HG03432 (cell line): ENCODE data around the gene IL21.
A peak's percentile ranks its signal among the peaks of the same experiment; 100 is the strongest.
"Not testable (repeated sequence)": the region's sequence is repeated elsewhere in the genome, so short reads cannot be mapped to it uniquely, and the experiment has no call there.

Experiments
- ATAC-seq: cut with Tn5 transposase; IDR thresholded peaks from one replicate; pipeline ENCODE4 v1.9.1; 2021; ENCODE audit warnings: mild to moderate bottlenecking, moderate library complexity; ENCODE audit not compliant: unreplicated experiment

Gene IL21

DNA sequence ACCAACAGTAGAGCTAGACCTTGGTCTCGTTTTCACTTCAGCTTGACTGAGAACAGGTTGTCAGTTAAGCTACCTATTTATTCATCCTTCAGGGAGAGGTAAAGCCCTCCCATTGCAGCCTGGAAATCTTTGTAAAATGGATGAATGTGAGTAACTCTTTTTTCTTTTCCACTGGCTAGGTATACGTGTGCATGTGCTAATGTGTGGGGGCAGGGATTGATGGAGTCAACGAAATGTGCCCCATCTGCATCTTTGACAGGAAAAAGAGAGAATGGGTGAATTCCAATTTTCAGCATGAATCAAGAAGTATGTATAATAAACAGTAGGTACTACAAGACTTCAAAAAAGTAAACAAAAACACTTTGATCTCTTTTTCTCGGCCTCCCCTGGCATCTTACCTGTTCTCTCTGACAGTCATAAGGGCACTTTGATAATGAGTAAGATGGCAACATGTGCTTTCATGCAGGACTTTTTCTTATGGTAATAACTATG lies at the start of gene IL21:
Gene IL21 (minus strand): TSS at position 51 of the 492 bp plus-strand sequence. CDS start 55 bp downstream, outside the sequence.
- no peak for ATAC-seq

DNA sequence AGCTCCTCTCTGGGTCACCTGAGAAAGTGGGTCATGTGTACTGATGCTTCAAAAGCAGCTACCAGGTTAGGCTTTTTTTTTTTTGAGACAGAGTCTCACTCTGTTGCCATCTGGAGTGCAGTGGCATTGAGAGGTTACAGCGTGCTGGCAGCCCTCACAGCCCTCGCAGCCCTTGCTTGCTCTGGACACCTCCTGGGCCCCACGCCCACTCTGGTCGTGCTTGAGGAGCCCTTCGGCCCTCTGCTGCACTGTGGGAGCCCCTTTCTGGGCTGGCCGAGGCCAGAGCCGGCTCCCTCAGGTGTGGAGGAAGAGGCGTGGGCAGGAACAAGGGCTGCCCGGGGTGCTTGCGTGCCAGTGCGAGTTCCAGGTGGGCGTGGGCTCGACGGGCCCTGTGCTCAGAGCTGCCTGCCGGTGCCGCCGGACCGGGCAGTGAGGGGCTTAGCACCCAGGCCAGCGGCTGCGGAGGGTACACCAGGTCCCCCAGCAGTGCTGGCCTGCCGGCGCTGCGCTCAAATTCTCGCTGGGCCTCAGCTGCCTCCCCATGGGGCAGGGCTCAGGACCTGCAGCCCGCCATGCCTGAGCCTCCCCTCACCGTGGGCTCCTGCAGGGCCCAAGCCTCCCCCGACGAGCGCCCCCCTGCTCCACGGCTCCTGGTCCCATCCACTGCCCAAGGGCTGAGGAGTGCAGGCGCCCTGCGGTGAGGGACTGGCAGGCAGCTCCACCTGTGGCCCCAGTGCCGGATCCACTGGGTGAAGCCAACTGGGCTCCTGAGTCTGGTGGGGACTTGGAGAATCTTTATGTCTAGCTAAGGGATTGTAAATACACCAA lies 49.3 kb upstream of the IL21 start:
- ATAC-seq = no peak

DNA sequence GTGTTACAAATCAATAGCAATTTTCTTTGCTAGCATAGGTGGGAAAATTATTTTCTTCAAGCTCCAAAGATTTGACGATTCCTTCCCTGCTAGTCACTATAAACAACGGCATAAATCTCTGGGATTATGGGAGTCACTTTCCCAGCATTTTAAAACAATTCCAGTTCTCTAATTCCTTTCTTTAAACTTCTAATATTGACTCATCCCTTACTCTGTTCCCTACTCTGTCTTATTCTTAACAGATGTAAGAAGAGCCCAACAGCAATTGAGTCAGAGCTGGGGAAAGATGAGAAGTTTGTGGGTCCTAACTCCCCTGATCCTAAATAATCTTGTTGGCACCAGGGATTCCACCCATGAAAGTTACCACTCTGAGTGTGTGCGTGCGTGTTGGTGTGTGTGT lies 47.4 kb upstream of the IL21 start:
- no peak for ATAC-seq

- no peak for ATAC-seq
These were observed 45.8 kb upstream of the IL21 start for GRCh38 chr4:122666527-122667245.

DNA sequence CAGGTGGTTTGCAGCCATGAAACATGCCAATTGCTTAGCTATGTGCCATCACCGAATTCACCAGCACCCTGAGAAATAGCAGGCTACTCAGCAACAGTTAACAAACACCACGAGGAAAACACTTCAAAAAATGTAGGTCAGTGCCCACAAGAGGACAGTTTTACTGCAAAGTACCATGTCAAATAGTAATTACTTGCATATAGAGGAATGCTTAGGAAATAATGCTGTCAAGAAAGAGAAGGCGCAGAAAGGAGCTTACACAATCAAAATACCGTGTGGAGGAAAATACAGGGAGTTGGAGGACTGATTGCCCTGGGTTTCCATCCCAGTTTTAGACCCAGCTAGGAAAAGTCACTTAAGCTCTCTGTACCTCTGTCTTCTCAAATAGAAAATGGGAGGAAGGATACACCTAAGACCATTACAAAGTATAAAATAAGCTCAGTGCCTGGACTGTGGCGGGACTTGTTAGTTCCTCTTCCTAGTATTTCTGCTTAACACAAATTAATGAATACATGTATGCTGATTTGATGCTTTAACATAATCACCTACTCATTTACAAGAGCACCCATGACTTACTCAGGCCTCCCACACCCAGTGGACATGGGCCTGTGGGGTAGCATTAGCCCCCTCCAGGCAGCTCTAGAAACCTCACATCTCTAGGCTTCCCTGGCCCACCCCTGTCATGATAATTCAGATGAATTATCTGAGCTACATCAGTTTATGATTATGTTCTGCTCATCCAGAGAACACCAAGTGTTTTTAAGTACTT lies 44.5 kb upstream of the IL21 start:
- no peak for ATAC-seq

DNA sequence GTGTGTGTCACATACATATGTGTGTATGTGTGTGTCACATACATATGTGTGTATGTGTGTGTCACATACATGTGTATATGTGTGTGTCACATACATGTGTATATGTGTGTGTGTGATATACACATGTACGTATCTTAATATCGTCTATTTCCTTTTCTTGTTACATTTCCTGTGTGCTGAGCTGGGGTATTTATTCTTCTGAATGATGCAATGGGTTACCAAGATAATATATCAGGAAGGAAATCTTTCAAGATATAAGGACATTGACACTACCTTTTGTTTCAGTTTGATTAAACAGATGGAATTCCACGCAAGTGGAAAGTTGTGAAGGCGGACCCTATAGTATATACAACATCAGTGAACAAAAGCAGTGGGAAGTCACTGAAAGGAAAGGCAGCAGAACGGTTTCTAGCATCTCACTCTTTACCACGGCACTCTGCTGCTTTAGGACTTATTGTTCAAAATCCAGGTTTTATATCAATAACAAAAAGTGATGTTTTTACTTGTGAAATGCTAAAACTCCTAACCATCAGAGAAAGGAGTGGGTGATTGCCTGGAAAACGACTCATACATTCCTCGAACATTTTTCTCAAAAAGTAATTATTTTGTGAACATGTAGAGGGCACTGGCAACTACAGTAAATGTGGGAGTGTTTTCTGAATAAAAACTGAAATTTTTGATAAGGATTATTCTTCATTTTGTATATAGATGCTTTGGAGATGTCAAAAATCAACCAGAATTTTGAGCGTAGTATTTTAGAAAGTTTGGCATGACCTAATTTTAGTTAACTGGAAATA lies 43.1 kb upstream of the IL21 start:
- ATAC-seq = no peak

- no peak for ATAC-seq
These were observed 42.4 kb upstream of the IL21 start for GRCh38 chr4:122663291-122663690.

DNA sequence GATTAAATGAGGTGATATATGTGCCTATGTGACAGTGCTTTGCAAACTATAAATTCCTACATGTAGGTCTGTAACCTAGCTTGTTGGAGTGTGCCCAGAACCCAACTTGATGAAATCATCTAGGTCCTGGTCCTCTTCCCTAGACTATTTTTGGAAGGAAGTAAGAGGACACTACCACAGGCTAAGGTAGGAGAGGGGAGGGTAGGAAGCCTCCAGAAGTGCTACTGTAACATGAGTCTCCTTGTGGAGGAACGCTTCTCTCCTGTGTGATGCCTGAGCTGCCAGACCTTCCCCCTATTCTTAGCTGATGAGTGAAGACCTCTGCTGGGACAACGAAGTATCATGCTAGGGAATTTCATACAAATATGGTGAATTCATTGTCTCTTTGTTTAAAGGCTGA lies 41.8 kb upstream of the IL21 start:
- ATAC-seq = no peak

DNA sequence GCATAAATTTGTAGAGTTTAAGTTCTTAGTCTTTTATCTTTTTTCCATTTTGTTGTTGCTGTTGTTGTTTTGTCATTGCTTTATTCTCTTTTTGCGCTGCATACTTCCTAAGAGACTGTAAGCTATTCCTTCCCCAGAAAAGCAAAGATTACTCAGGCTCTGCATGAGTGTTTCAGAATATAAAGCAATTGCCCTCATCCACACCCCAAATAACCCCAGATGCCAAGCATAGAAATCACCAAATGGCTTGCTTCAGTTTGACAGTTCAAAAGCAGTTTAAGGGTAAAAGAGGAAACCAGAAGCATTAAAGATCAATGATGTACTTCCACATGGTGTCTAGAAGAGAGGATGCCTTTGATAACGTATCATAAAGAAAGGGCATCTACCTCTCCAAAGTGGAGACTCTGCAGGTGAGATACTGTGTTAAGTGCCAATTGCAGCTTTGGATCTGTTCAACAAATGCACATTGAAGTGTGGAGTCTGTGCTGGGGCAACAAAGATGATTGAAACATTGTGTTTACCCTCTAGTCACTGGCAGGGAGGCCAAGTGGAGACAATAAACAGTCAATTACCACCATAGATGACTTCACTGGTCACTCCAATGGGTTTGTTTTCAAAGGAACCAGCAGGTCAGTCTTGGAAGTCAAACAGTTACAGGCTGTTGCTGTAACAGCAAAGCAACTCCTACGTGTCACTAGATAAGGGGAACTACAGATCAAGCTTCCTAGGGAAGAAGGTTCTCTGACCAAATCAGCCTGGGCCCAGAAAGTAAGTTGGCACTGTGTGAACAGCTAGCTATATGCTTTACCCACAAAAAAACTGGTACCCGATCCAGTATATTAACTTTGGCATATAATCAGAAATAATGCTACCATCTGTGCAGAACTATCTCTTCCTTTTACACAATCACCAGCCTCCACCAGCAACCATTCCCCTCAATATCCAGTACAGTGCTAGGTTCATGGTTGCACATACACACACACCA lies 40.6 kb upstream of the IL21 start:
- no peak for ATAC-seq

DNA sequence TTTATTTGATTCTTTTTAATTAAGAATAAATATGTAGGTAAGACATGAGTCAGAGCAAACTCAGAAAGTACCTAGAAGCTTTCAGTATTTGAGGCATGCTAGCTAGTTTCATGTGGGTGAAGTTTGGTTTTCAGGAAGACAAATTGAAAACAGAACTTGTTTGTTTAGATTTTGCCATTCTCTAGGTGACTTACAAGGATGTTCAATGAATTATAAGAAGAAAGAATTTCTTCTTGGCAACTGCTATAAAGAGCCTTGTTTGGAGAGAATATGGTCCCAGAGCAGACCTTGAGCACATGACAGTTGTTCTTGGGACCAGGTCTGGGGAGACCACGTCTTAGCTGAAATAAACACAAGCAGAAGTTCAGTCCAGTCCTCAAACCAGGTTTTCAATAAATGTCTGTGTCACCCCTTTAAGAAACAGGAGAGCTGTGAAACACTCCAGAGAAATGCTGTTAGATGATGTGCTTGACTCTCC lies 38.0 kb upstream of the IL21 start:
- peak; percentile 95 for ATAC-seq

DNA sequence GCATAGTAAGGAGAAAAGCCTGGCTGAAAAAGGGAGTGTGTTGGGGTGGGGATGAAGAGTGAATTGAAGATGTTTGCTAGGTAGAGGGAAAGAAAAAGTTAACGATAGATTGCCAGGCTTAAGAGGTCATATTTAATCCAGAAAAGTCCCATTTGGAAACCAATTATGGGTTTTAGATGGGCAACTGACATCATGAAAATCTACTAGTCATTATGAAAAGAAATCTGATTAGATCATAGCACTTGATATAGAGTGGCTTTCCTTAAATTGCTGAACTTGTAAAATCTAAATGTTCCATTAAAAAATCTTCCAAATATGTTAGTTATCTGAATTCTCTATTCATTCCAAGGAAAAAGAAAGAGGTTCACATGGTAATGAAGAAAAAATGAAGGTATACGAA lies 37.5 kb upstream of the IL21 start:
- no peak for ATAC-seq

DNA sequence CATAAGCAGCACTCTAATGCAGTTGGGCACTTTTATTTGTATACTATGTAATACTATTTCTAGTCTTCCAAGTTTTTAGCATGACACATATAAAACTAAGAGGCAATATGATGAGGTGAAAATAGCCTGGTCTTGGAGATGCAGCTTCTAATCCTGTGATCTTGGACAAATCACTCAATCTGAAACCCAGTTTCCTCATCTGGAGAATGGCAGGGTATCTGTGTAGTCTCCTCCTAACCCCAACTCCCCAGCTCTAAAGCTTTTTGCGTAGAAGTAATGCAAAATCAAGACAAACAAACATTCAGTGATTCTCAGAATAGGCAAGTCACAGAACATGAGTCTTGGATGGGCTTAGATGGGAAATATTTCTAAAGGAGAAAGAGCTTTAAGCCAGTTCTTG lies 36.7 kb upstream of the IL21 start:
- ATAC-seq = no peak

GRCh38 chr4:122656583-122656982 lies 35.7 kb upstream of the IL21 start:
- ATAC-seq = not testable (repeated sequence)

GRCh38 chr4:122652379-122652778 lies 31.5 kb upstream of the IL21 start:
- no peak for ATAC-seq

- ATAC-seq = no peak
These were observed 29.3 kb upstream of the IL21 start for GRCh38 chr4:122650148-122650547.

DNA sequence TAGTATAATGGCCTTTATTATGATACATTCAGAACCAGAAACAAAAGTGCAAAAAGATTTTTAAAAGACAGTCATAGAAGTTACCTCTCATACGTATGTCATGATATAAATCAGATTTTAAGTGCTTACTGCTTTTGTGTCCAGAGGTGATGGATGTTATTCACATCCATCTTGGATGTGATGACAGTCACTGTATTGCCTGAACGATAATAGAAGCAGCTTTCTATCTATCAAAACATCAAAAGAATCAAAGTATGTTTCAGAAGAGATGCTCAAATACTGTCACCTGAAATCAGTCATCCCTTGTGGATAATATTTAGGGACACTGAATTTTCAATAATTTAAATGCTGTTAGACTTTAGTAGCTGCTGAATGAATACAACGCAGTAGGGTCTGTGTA lies 26.8 kb upstream of the IL21 start:
- no peak for ATAC-seq

DNA sequence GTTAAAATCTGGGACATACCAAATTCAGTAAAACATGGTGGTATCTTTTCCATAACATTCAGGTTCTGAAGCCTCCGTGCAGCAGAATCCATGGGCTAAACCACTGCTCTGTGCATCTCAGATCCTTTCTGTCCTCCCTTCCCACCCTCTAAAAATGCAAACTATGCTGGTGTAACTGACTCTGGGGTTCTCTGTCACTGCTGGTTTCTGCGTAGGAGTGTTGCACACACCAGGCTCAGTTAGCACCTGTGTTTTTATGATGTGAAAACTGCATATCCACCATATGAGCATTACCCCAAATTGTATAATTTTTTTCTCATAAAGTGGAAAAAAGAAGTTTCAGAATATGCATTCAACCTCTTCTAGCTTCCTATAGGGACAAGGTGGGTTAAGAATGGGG lies 22.4 kb upstream of the IL21 start:
- ATAC-seq = no peak

DNA sequence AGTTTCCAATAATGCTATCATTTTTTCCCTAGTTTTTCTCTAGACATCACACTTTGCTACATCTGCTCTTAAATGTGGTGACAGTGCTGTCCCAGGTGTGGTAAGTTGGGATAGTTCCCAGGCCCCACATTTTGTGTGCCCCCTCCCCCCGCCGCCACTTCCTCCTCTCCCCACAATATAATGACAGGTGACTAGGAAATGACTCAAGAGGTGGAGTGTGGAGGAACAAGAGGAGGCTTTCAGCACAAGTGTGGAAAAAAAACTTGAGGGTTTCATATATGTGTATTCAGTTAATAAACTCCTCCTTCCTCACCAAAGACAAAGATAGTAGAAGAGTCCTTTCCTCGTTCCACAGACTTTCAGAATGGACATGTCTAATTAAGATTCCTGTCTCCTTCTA lies 18.3 kb upstream of the IL21 start:
- no peak for ATAC-seq

DNA sequence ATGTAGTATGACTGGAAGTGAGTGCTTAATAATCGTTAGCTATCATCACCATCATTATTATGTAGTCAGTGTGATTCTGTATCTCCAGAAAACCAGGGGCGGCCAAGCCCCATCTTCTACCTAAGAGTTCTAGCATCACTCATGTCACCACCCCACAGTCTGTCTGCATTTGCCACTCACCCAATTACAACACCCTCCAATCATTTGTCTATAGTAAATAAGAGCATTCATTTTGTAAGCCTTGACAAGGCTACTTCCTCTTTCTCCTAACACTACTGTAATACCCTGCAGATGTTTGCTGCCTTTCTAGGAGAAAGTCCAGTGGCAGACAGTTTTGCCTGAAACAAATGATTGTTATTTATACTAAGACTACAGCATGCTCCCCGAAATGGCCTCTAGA lies 15.8 kb upstream of the IL21 start:
- peak; percentile 43 for ATAC-seq
